Activated T-helper 9 cell treated with anti-CD3 and anti-CD28 coated beads, Interleukin-2, amount 50 U/mL, for 16 hours (primary cell): ENCODE measurements around the gene MOG.

Experiments
- DNase-seq: peaks from one replicate; pipeline ENCODE4 v3.0.0-alpha.2; 2020; ENCODE audit warnings: low read depth

MOG gene

GRCh38 chr6:29676981-29677601 lies 20.2 kb downstream of the MOG start:
- no peak for DNase-seq

GRCh38 chr6:29678114-29678513 lies 21.2 kb downstream of the MOG start:
- DNase-seq, result no peak

GRCh38 chr6:29679962-29680361 lies 23.1 kb downstream of the MOG start:
- DNase-seq, result no peak

GRCh38 chr6:29680416-29680815 lies 23.5 kb downstream of the MOG start:
- DNase-seq, result no peak

GRCh38 chr6:29680904-29681303 lies 24.0 kb downstream of the MOG start, which contains the start of gene ZFP57:
Gene ZFP57 (minus strand): TSS chr6:29681152. CDS start chr6:29677003, 4,149 bp downstream.
- DNase-seq, result no peak

- no peak for DNase-seq
Measured at GRCh38 chr6:29681811-29682210, 24.9 kb downstream of the MOG start.

GRCh38 chr6:29685718-29686326 lies 28.9 kb downstream of the MOG start:
- no peak for DNase-seq

- DNase-seq, result no peak
Measured at GRCh38 chr6:29694637-29695036, 37.7 kb downstream of the MOG start.

GRCh38 chr6:29696147-29697125 lies 39.5 kb downstream of the MOG start:
- DNase-seq, result no peak

- peak; percentile 71 for DNase-seq
Measured at GRCh38 chr6:29702519-29703103, 45.7 kb downstream of the MOG start.

- DNase-seq, result no peak
Measured at GRCh38 chr6:29705389-29706231, 48.7 kb downstream of the MOG start.

GRCh38 chr6:29708432-29709179 lies 51.7 kb downstream of the MOG start:
- no peak for DNase-seq

- DNase-seq, result no peak
Measured at GRCh38 chr6:29709188-29709587, 52.3 kb downstream of the MOG start.

- no peak for DNase-seq
Measured at GRCh38 chr6:29710281-29710941, 53.5 kb downstream of the MOG start.

GRCh38 chr6:29720863-29721262 lies 64.0 kb downstream of the MOG start:
- no peak for DNase-seq
